Liver (tissue), 9 donors: ENCODE measurements around the gene OR52H1. TPM values are rescaled to one million over a fixed set of nuclear protein-coding genes. Genes with fewer than 3 reads are reported as not detected.

Experiments used
- DNase-seq: peaks from one replicate; pipeline ENCODE4 v3.0.0-alpha.2; 2017; ENCODE audit warnings: low spot score
- H3K27ac ChIP-seq, 2 donors: one replicate each; pipeline ENCODE4 v1.7.0; 2013; ENCODE audit warnings: inconsistent platforms in 2 of 2, low read length in 2 of 2, control low read depth in 1 of 2, low read depth in 1 of 2, mild to moderate bottlenecking in 1 of 2
- H3K27me3 ChIP-seq, 4 donors: one replicate each; pipeline versions ENCODE4 v1.6.1 to v1.7.0; 2013; ENCODE audit warnings: low read length in 3 of 4, inconsistent platforms in 1 of 4, mild to moderate bottlenecking in 1 of 4, moderate library complexity in 1 of 4; ENCODE audit not compliant: control insufficient read depth in 4 of 4, insufficient read depth in 4 of 4
- H3K36me3 ChIP-seq, 4 donors: one replicate each; pipeline versions ENCODE4 v1.6.1 to v1.7.0; 2013; ENCODE audit warnings: low read length in 3 of 4, mild to moderate bottlenecking in 3 of 4, low read depth in 1 of 4, moderate library complexity in 1 of 4; ENCODE audit not compliant: control insufficient read depth in 4 of 4, insufficient read depth in 3 of 4
- H3K4me1 ChIP-seq, 4 donors: one replicate each; pipeline versions ENCODE4 v1.6.1 to v1.7.0; 2013; ENCODE audit warnings: low read length in 3 of 4, mild to moderate bottlenecking in 3 of 4, moderate library complexity in 1 of 4; ENCODE audit not compliant: control insufficient read depth in 4 of 4, insufficient read depth in 4 of 4
- H3K4me3 ChIP-seq, 3 donors: one replicate each; pipeline versions ENCODE4 v1.6.1 to v1.7.0; 2013; ENCODE audit warnings: low read length in 3 of 3, control low read depth in 1 of 3, low read depth in 1 of 3, mild to moderate bottlenecking in 1 of 3
- H3K9ac ChIP-seq, 2 donors: one replicate each; pipeline ENCODE4 v1.7.0; 2013; ENCODE audit warnings: low read length in 2 of 2, mild to moderate bottlenecking in 2 of 2, moderate library complexity in 2 of 2, control low read depth in 1 of 2, low read depth in 1 of 2
- H3K9me3 ChIP-seq, 4 donors: one replicate each; pipeline versions ENCODE4 v1.6.1 to v1.7.0; 2013; ENCODE audit warnings: low read length in 3 of 4; ENCODE audit not compliant: control insufficient read depth in 4 of 4
- ATF3 ChIP-seq: IDR thresholded peaks from 2 replicates; pipeline ENCODE4 v1.6.1; 2016; ENCODE audit warnings: antibody characterized with exemption
- EGR1 ChIP-seq, 2 donors: IDR thresholded peaks; 2 replicates each; pipeline ENCODE4 v1.6.1; 2016 to 2018; ENCODE audit warnings: antibody characterized with exemption in 2 of 2, low read depth in 2 of 2
- FOXA1 ChIP-seq: IDR thresholded peaks from 2 replicates; pipeline ENCODE4 v1.6.1; 2016; ENCODE audit warnings: antibody characterized with exemption
- FOXA2 ChIP-seq: IDR thresholded peaks from 2 replicates; pipeline ENCODE4 v1.6.1; 2016; ENCODE audit warnings: antibody characterized with exemption
- HNF4A ChIP-seq, 2 donors: conservative IDR thresholded peaks; 2 replicates each; pipeline ENCODE4 v1.6.1; 2016; ENCODE audit warnings: antibody characterized with exemption in 2 of 2, mild to moderate bottlenecking in 2 of 2
- JUND ChIP-seq, 2 donors: IDR thresholded peaks; 2 replicates each; pipeline ENCODE4 v1.6.1; 2016; ENCODE audit warnings: antibody characterized with exemption in 2 of 2
- RAD21 ChIP-seq, 2 donors: IDR thresholded peaks; 2 replicates each; pipeline ENCODE4 v1.6.1; 2016; ENCODE audit warnings: antibody characterized with exemption in 2 of 2, mild to moderate bottlenecking in 2 of 2
- RXRA ChIP-seq, 2 donors: IDR thresholded peaks; 2 replicates each; pipeline ENCODE4 v1.6.1; 2017 to 2018; ENCODE audit warnings: antibody characterized with exemption in 2 of 2, mild to moderate bottlenecking in 1 of 2
- SP1 ChIP-seq: IDR thresholded peaks from 2 replicates; pipeline ENCODE4 v1.6.1; 2018; ENCODE audit warnings: antibody characterized with exemption, mild to moderate bottlenecking
- TAF1 ChIP-seq: conservative IDR thresholded peaks from 2 replicates; pipeline ENCODE4 v1.6.1; 2016; ENCODE audit warnings: antibody characterized with exemption, mild to moderate bottlenecking
- YY1 ChIP-seq: IDR thresholded peaks from 2 replicates; pipeline ENCODE4 v1.6.1; 2016; ENCODE audit warnings: antibody characterized with exemption, mild to moderate bottlenecking
- WGBS: extraction: QIAGEN DNeasy Blood & Tissue Kit; methylation state at CpG from one replicate; pipeline ENCODE4 v1.1.7; 2013; 5-methylcytosine and 5-hydroxymethylcytosine counted together
- polyA plus RNA-seq, 2 donors: library from polyadenylated mRNA; stranded (reverse) in 1 of 2; unstranded in 1 of 2; fragments of 200-250 nt in 1 of 2; fragments of >200 nt in 1 of 2; fragmentation: Nextera tagmentation in 1 of 2; extraction: Ambion mirVana in 1 of 2; gene quantifications; one replicate each; pipeline versions ENCODE4 v1.2.1 to v1.2.3, GENCODE V29; 2013 to 2015
- total RNA-seq, 2 donors: library from RNA; depleted of rRNA; stranded (reverse); fragments of >200 nt; gene quantifications; one replicate each; pipeline ENCODE4 v1.2.3, GENCODE V29; 2014
- TF ChIP-seq, protein P1 (sequence below): IDR thresholded peaks from 2 replicates; pipeline ENCODE4 v1.6.1; 2016; ENCODE audit warnings: antibody characterized with exemption
- TF ChIP-seq, protein P2 (sequence below): fragments of 150-350 bp; IDR thresholded peaks from 2 replicates; pipeline ENCODE4 v1.5.1; 2017; ENCODE audit warnings: improper control_type of control experiment, low read depth, low read length; ENCODE audit not compliant: missing input control
- TF ChIP-seq, protein P3 (sequence below): IDR thresholded peaks from 2 replicates; pipeline ENCODE4 v1.6.1; 2016; ENCODE audit warnings: antibody characterized with exemption
- donor health status: healthy.
- donor health status: healthy.
- donor health status: healthy.
- donor health status: healthy.
- donor health status: healthy.

OR52H1 gene
- total and polyA plus RNA-seq, 4 donors, result 0.14 to 0.33 TPM; not detected in 2

DNA sequence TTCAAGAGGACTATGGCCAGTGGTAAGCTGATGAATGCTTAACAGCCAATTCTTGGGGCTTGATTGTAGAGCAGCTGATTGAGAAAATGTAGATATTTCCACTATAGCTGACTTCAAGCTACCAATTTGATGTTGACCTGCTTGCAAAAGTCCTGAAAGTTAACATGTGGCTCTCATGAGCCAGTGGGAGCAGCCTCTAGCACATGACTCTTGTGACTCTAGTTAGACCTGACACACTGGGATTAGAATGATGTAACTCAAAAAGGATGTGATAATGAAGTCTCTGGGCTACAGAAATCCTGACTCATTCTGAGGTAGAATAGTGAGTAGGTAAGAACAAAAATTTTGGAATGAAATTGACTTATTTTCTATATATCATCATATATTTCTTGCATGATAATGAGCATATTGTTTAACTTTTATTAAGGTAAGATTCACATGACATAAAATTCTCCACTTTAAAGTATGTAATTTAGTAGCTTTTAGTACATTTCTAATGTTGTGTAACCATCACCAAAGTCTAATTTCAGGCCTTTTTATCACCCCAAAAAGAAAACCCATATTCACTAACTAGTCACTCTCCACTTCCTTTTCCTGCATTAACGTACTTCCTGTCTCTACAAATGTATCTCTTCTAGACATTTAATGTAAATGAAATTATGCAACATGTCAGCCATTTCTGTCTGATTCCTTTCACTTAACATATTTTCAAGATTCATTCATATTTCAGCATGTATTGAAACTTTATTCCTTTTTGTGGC is 16.1 kb upstream of the OR52H1 start (continued):
- no peak for TF ChIP-seq FOXA2
- TF ChIP-seq TAF1, result no peak
- no peak for TF ChIP-seq FOXA1
- TF ChIP-seq YY1, result no peak
- TF ChIP-seq, protein P1, sequence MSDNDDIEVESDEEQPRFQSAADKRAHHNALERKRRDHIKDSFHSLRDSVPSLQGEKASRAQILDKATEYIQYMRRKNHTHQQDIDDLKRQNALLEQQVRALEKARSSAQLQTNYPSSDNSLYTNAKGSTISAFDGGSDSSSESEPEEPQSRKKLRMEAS, result no peak
- TF ChIP-seq, protein P2, sequence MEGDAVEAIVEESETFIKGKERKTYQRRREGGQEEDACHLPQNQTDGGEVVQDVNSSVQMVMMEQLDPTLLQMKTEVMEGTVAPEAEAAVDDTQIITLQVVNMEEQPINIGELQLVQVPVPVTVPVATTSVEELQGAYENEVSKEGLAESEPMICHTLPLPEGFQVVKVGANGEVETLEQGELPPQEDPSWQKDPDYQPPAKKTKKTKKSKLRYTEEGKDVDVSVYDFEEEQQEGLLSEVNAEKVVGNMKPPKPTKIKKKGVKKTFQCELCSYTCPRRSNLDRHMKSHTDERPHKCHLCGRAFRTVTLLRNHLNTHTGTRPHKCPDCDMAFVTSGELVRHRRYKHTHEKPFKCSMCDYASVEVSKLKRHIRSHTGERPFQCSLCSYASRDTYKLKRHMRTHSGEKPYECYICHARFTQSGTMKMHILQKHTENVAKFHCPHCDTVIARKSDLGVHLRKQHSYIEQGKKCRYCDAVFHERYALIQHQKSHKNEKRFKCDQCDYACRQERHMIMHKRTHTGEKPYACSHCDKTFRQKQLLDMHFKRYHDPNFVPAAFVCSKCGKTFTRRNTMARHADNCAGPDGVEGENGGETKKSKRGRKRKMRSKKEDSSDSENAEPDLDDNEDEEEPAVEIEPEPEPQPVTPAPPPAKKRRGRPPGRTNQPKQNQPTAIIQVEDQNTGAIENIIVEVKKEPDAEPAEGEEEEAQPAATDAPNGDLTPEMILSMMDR, result no peak
- no peak for TF ChIP-seq ATF3
- TF ChIP-seq RAD21 (IDR thresholded peaks at IDR 0.05), result no peak

- 87% methylated on average over 3 of the region's 3 CpGs for WGBS
- no peaks in the 10 kb centered on the region for H3K4me1 ChIP-seq
- H3K4me3 ChIP-seq, result no peak overlapping the region
- DNase-seq, result no peak
- no peaks in the 10 kb centered on the region for H3K27me3 ChIP-seq
- H3K27ac ChIP-seq, result no peak overlapping the region
- H3K9me3 ChIP-seq, result no peaks in the 10 kb centered on the region
- no peak overlapping the region for H3K9ac ChIP-seq
- H3K36me3 ChIP-seq, result no peaks in the 10 kb centered on the region
- TF ChIP-seq FOXA1, result no peak
- TF ChIP-seq RXRA (IDR thresholded peaks at IDR 0.05), result no peak
- no peak for TF ChIP-seq SP1
- no peak for TF ChIP-seq YY1
- TF ChIP-seq FOXA2, result no peak
- TF ChIP-seq, protein P2, result no peak
- TF ChIP-seq HNF4A (conservative IDR thresholded peaks at IDR 0.05), result no peak
- TF ChIP-seq EGR1 (IDR thresholded peaks at IDR 0.05; ENCODE audit: low read depth in 2 of 2), result no peak
- TF ChIP-seq TAF1, result no peak
- TF ChIP-seq, protein P3, sequence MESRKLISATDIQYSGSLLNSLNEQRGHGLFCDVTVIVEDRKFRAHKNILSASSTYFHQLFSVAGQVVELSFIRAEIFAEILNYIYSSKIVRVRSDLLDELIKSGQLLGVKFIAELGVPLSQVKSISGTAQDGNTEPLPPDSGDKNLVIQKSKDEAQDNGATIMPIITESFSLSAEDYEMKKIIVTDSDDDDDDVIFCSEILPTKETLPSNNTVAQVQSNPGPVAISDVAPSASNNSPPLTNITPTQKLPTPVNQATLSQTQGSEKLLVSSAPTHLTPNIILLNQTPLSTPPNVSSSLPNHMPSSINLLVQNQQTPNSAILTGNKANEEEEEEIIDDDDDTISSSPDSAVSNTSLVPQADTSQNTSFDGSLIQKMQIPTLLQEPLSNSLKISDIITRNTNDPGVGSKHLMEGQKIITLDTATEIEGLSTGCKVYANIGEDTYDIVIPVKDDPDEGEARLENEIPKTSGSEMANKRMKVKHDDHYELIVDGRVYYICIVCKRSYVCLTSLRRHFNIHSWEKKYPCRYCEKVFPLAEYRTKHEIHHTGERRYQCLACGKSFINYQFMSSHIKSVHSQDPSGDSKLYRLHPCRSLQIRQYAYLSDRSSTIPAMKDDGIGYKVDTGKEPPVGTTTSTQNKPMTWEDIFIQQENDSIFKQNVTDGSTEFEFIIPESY, result no peak
- no peak for TF ChIP-seq JUND (IDR thresholded peaks at IDR 0.05)
- TF ChIP-seq RAD21 (IDR thresholded peaks at IDR 0.05), result no peak
Measured at GRCh38 chr11:5557751-5558150, 9.4 kb upstream of the OR52H1 start.
